HepG2 (cell line): Measurements from ENCODE around the gene GLO1. TPM values are rescaled to one million over a fixed set of nuclear protein-coding genes. Genes with fewer than 3 reads are reported as not detected.

Source experiments
- ATAC-seq: fragments of 200-7000 bp; cut with Tn5 transposase; 3 replicates; pipeline ENCODE4 v1.9.1; 2020; ENCODE audit warnings: mild to moderate bottlenecking, moderate library complexity
- BruUV-seq: library from RNA; stranded (reverse); fragments of 400-500 nt; replicated peaks from 2 replicates; lab custom pipeline; 2021; lab: Mats Ljungman, UMichigan
- CTCF ChIA-PET: fragments of 300-600 bp; formaldehyde crosslinking; extraction: SDS; loops from one replicate; lab custom pipeline; 2021; ENCODE audit warnings: low total read pairs, inconsistent platforms, low intra/inter-chr PET ratio; lab: Yijun Ruan, JAX
- POLR2A ChIA-PET: fragments of 350-600 bp; sonication (Branson Sonifier 250); formaldehyde crosslinking; loops from one replicate; lab custom pipeline; 2020; ENCODE audit warnings: antibody characterized with exemption, inconsistent platforms; lab: Yijun Ruan, JAX
- DNase-seq: peaks from one replicate; pipeline ENCODE4 v3.0.0-alpha.2; 2015; ENCODE audit warnings: low spot score
- FAIRE-seq: peaks from 3 replicates; lab custom pipeline; 2011; peaks lifted over from hg19 to GRCh38; lab: Jason Lieb, UNC
- H2AFZ ChIP-seq: one replicate; pipeline ENCODE4 v1.6.1; 2011; ENCODE audit warnings: low read length, inconsistent platforms
- H3K27ac ChIP-seq: fragments of 300-600 bp; 3 replicates; pipeline ENCODE4 v1.8.0; 2011; ENCODE audit warnings: mixed run types, mild to moderate bottlenecking, mixed read lengths, low read length, inconsistent platforms; ENCODE audit not compliant: insufficient read depth; ENCODE audit errors: extremely low read length
- H3K27me3 ChIP-seq, 2 experiments: fragments of 200-600 bp in 1 of 2; 2 replicates in 1 of 2; 3 replicates in 1 of 2; pipeline versions ENCODE4 v1.6.0 to v1.8.0; 2011; ENCODE audit warnings: low read length in 2 of 2, mild to moderate bottlenecking in 2 of 2, moderate library complexity in 2 of 2, inconsistent platforms in 1 of 2; ENCODE audit not compliant: insufficient read depth in 2 of 2, control insufficient read depth in 1 of 2
- H3K36me3 ChIP-seq, 2 experiments: fragments of 200-600 bp in 1 of 2; replicated peaks in 1 of 2; 2 replicates in 1 of 2; 3 replicates in 1 of 2; pipeline versions ENCODE4 v1.5.1 to v1.8.0; 2011; ENCODE audit warnings: low read length in 2 of 2, inconsistent platforms in 1 of 2; ENCODE audit not compliant: insufficient read depth in 2 of 2, control insufficient read depth in 1 of 2
- H3K4me1 ChIP-seq: 2 replicates; pipeline ENCODE4 v1.5.1; 2012; ENCODE audit warnings: low read length, inconsistent platforms; ENCODE audit not compliant: insufficient read depth
- H3K4me2 ChIP-seq: 2 replicates; pipeline ENCODE4 v1.6.0; 2011; ENCODE audit warnings: low read depth, low read length, inconsistent platforms
- H3K4me3 ChIP-seq, 3 experiments: fragments of 200-600 bp in 1 of 3; sonication (generic), shearing (Covaris generic) in 1 of 3; replicated peaks in 1 of 3; 2 replicates each; pipeline ENCODE4 v1.5.1; 2011 to 2016; ENCODE audit warnings: low read length in 3 of 3, inconsistent platforms in 2 of 3, low read depth in 2 of 3, mild to moderate bottlenecking in 2 of 3, control low read depth in 1 of 3, mixed read lengths in 1 of 3; ENCODE audit not compliant: insufficient read depth in 1 of 3
- H3K79me2 ChIP-seq: one replicate; pipeline ENCODE4 v1.6.1; 2011; ENCODE audit warnings: low read length, inconsistent platforms; ENCODE audit not compliant: insufficient read depth
- H3K9ac ChIP-seq: 2 replicates; pipeline ENCODE4 v1.6.0; 2011; ENCODE audit warnings: mild to moderate bottlenecking, low read depth, low read length, inconsistent platforms; ENCODE audit not compliant: insufficient read depth
- H3K9me3 ChIP-seq: 2 replicates; pipeline ENCODE4 v1.5.1; 2012; ENCODE audit warnings: mild to moderate bottlenecking, low read length
- H4K20me1 ChIP-seq: 2 replicates; pipeline ENCODE4 v1.6.0; 2011; ENCODE audit warnings: inconsistent platforms, mild to moderate bottlenecking, low read length, moderate library complexity; ENCODE audit not compliant: insufficient read depth
- ARID5B ChIP-seq: IDR thresholded peaks from 2 replicates; pipeline ENCODE4 v1.4.0; 2020; ENCODE audit warnings: mild to moderate bottlenecking, missing genetic modification reagents
- HMGA1 ChIP-seq: sonication (generic); formaldehyde crosslinking; conservative IDR thresholded peaks from 2 replicates; pipeline ENCODE4 v1.4.0; 2020; ENCODE audit warnings: missing genetic modification reagents
- ISX ChIP-seq: sonication (generic); formaldehyde crosslinking; conservative IDR thresholded peaks from 2 replicates; pipeline ENCODE4 v1.5.0; 2020; ENCODE audit warnings: missing genetic modification reagents
- JARID2 ChIP-seq: sonication (generic); formaldehyde crosslinking; IDR thresholded peaks from 2 replicates; pipeline ENCODE4 v1.8.1; 2023; ENCODE audit warnings: missing genetic modification reagents, inconsistent platforms; ENCODE audit not compliant: insufficient replicate concordance
- NFKB2 ChIP-seq: sonication (generic); formaldehyde crosslinking; IDR thresholded peaks from 2 replicates; pipeline ENCODE4 v1.4.0; 2020; ENCODE audit warnings: missing genetic modification reagents, borderline replicate concordance
- POLR2AphosphoS2 ChIP-seq: IDR thresholded peaks from 2 replicates; pipeline ENCODE4 v1.6.1; 2011; ENCODE audit warnings: low read depth, low read length, improper control_type of control experiment
- SMC3 ChIP-seq: IDR thresholded peaks from 2 replicates; pipeline ENCODE4 v1.6.1; 2011; ENCODE audit warnings: low read length, improper control_type of control experiment
- ZMYM2 ChIP-seq: sonication (generic); formaldehyde crosslinking; IDR thresholded peaks from 2 replicates; pipeline ENCODE4 v1.8.0; 2022; ENCODE audit warnings: mild to moderate bottlenecking, missing genetic modification reagents
- ZMYM3 ChIP-seq: sonication (generic); formaldehyde crosslinking; IDR thresholded peaks from 2 replicates; pipeline ENCODE4 v1.5.1; 2020; ENCODE audit warnings: mild to moderate bottlenecking, missing genetic modification reagents
- ZNF296 ChIP-seq: sonication (generic); formaldehyde crosslinking; conservative IDR thresholded peaks from 2 replicates; pipeline ENCODE4 v1.5.0; 2020; ENCODE audit warnings: mild to moderate bottlenecking, missing genetic modification reagents
- ZNF350 ChIP-seq: sonication (generic); formaldehyde crosslinking; IDR thresholded peaks from 2 replicates; pipeline ENCODE4 v1.4.0; 2020; ENCODE audit warnings: mild to moderate bottlenecking, low read depth, missing genetic modification reagents, borderline replicate concordance
- ZNF484 ChIP-seq: sonication (generic); formaldehyde crosslinking; IDR thresholded peaks from 2 replicates; pipeline ENCODE4 v1.5.1; 2020; ENCODE audit warnings: mild to moderate bottlenecking, low read depth, missing genetic modification reagents, borderline replicate concordance
- ZNF546 ChIP-seq: sonication (generic); formaldehyde crosslinking; conservative IDR thresholded peaks from 2 replicates; pipeline ENCODE4 v1.8.1; 2023; ENCODE audit warnings: mild to moderate bottlenecking, missing genetic modification reagents
- ZNF749 ChIP-seq: sonication (generic); formaldehyde crosslinking; IDR thresholded peaks from 2 replicates; pipeline ENCODE4 v1.8.0; 2022; ENCODE audit warnings: mild to moderate bottlenecking, missing genetic modification reagents, moderate library complexity, borderline replicate concordance
- ZSCAN29 ChIP-seq: sonication (generic); formaldehyde crosslinking; conservative IDR thresholded peaks from 2 replicates; pipeline ENCODE4 v1.4.0; 2020; ENCODE audit warnings: mild to moderate bottlenecking, missing genetic modification reagents
- WGBS: methylation state at CpG from one replicate; pipeline ENCODE4 v1.1.6; 2017; ENCODE audit warnings: low lambda C conversion rate; 5-methylcytosine and 5-hydroxymethylcytosine counted together
- in situ Hi-C: cut with HindIII; loops from 2 replicates; pipeline ENCODE4 v1.10.0; 2017; ENCODE audit warnings: low pct_unique_long_range_greater_than_20kb; ENCODE audit not compliant: extremely low pct_ligation_motif_present
- intact Hi-C: fragments of 100-400 bp; cut with micrococcal nuclease; formaldehyde crosslinking; loops from one replicate; pipeline ENCODE4 v1.10.0; 2022; ENCODE audit not compliant: unreplicated experiment
- polyA plus RNA-seq, 8 experiments: library from polyadenylated mRNA; depleted of rRNA in 3 of 8; stranded (reverse) in 7 of 8; unstranded in 1 of 8; fragments of >200 nt; fragmentation: Illumina TruSeq in 4 of 8; extraction: Trizol in 4 of 8; gene quantifications; 2 replicates each; pipeline versions ENCODE4 v1.2.1 to v1.2.3, GENCODE V29; 2011 to 2016; ENCODE audit warnings: low read depth in 4 of 8, missing spikeins in 1 of 8, mixed read lengths in 1 of 8; ENCODE audit not compliant: insufficient read depth in 1 of 8
- total RNA-seq, 5 experiments: library from RNA; depleted of rRNA; stranded (reverse); fragments of >200 nt; fragmentation: Illumina TruSeq; extraction: Trizol; gene quantifications; 2 replicates each; pipeline ENCODE4 v1.2.3, GENCODE V29; 2016; ENCODE audit warnings: low read depth in 1 of 5
- TF ChIP-seq, protein P1 (sequence below): sonication (generic); formaldehyde crosslinking; IDR thresholded peaks from 2 replicates; pipeline ENCODE4 v1.4.0; 2020; ENCODE audit warnings: mild to moderate bottlenecking, missing genetic modification reagents
- TF ChIP-seq, protein P2 (sequence below): sonication (generic); formaldehyde crosslinking; IDR thresholded peaks from 2 replicates; pipeline ENCODE4 v1.4.0; 2020; ENCODE audit warnings: missing genetic modification reagents

GLO1 gene
- total and polyA plus RNA-seq, 2 of the 13 experiments (the other 11 are each of a cell fraction or from before 2014, with no cell fraction given) = 77.1 to 177 TPM

DNA sequence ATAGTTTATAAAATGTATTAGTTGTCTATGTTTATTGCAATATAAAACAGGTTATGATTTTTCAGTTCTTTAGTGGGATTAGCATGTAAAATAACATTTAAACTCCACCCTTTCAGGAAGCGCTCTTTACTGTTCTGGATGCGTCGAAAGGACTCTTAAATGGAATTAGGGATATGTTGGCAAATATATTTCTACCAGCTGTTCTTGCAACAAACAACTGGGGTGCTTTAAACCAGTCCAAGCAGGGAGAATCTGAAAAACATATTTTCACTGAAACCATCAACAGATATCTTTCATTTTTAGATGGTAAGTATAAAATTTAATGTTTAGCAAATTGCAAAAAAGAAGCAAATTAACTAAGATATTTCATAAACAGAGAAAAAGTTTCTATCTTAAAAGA is 34.0 kb upstream of the GLO1 start:
- FAIRE-seq = no peak
- WGBS = 94% methylated on average over 3 of the region's 3 CpGs
- no peak for ATAC-seq

More for the DNA sequence above, 34.0 kb upstream of the GLO1 start:
- 0 out of 5 replicates have a peak, but pooled peaks cover 0 to 6% of the 10 kb centered on the region in 2 experiments for H3K27me3 ChIP-seq
- no peak overlapping the region for H3K4me2 ChIP-seq
- H3K79me2 ChIP-seq = no peaks in the 10 kb centered on the region
- H3K4me3 ChIP-seq = no peak overlapping the region
- TF ChIP-seq ZSCAN29 (CRISPR knock-in tag) (no peak), NFKB2 (no peak), ARID5B (CRISPR knock-in tag) (no peak), SMC3 (no peak), ZNF350 (no peak), HMGA1 (CRISPR knock-in tag) (no peak), ZMYM2 (CRISPR knock-in tag) (no peak), ZNF546 (CRISPR knock-in tag) (no peak), ZNF484 (CRISPR knock-in tag) (no peak), ZNF296 (CRISPR knock-in tag) (no peak), ZMYM3 (CRISPR knock-in tag) (no peak), JARID2 (CRISPR knock-in tag) (no peak), ISX (CRISPR knock-in tag) (no peak), ZNF749 (CRISPR knock-in tag) (no peak), POLR2AphosphoS2 (no peak)
- TF ChIP-seq, protein P1, sequence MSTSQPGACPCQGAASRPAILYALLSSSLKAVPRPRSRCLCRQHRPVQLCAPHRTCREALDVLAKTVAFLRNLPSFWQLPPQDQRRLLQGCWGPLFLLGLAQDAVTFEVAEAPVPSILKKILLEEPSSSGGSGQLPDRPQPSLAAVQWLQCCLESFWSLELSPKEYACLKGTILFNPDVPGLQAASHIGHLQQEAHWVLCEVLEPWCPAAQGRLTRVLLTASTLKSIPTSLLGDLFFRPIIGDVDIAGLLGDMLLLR (CRISPR knock-in tag) = no peak
- TF ChIP-seq, protein P2, sequence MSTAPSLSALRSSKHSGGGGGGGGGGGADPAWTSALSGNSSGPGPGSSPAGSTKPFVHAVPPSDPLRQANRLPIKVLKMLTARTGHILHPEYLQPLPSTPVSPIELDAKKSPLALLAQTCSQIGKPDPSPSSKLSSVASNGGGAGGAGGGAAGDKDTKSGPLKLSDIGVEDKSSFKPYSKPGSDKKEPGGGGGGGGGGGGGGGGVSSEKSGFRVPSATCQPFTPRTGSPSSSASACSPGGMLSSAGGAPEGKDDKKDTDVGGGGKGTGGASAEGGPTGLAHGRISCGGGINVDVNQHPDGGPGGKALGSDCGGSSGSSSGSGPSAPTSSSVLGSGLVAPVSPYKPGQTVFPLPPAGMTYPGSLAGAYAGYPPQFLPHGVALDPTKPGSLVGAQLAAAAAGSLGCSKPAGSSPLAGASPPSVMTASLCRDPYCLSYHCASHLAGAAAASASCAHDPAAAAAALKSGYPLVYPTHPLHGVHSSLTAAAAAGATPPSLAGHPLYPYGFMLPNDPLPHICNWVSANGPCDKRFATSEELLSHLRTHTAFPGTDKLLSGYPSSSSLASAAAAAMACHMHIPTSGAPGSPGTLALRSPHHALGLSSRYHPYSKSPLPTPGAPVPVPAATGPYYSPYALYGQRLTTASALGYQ = no peak
- in situ Hi-C loops (no loop called here), intact Hi-C loops (no loop called here)
- no peaks in the 10 kb centered on the region for H3K9me3 ChIP-seq
- no peak overlapping the region for H2AFZ ChIP-seq
- POLR2A ChIA-PET = no interaction called here
- H3K27ac ChIP-seq = no peak overlapping the region
- no peak for DNase-seq
- no peaks in the 10 kb centered on the region for H3K4me1 ChIP-seq
- no TSS peak for BruUV-seq
- no peaks in the 10 kb centered on the region for H4K20me1 ChIP-seq
- no peak overlapping the region for H3K9ac ChIP-seq
- no peaks in the 10 kb centered on the region for H3K36me3 ChIP-seq
- CTCF ChIA-PET = no interaction called here
